Measurements from ENCODE around the gene UBXN2A.
"Not testable (repeated sequence)": the region's sequence is repeated elsewhere in the genome, so short reads cannot be mapped to it uniquely, and the experiment has no call there.

The UBXN2A gene

DNA sequence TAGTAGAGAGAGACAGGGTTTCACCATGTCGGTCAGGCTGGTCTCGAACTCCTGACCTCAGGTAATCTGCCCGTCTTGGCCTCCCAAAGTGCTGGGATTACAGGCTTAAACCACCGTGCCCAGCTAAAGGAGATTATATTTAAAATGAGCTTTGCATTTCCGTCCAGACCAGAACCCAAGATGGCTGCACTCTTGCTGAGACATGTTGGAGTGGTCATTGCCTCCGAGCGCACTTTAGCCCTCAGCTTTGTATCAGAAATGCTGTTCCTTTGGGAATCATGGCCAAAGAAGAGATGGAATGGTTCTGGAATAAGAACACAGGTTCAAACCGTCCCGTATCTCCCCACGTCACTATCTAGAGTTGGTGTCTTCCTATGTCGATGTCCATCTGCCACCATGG is 3.4 kb downstream of the UBXN2A start:
- DNase-seq = no peak

DNA sequence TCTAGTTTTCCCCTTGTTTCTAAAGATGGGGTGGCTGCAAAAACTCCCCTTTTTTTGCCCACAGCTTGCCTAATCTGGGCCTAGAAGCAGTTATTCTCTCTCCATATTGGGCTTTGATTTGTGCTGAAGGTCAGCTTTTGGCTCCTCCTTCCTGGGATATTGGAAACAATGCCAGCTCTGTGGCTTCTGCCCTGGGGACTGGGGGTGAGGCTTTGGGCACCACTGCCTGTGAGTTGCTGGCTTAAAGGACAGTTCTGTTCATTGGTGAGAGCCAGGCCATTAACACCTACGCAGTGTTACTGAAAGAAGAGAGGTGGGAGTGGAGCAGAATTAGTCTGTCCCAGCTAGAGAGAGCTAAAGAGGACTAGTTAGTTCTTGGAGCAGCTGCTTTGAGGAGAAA is 4.3 kb downstream of the UBXN2A start:
- DNase-seq = no peak

DNA sequence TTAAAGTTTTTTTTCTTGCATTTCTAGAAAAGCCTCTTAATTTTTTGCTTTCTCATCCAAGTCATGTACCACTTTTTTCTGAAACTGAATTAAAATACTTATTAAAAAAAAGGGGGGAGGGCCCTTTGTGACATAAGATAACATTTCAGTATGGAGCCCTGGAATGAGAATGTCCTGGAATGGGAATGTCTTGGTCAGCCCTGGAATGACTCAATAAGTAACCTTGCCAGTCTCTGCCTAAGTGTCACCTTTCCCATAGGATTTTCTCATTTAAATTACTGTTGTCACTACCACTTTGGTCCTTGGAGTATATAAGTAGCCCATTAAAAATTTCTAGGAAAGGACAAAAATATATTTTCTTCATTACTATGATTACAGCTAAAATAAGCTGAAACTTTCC is 4.7 kb downstream of the UBXN2A start:
- no peak for DNase-seq

DNA sequence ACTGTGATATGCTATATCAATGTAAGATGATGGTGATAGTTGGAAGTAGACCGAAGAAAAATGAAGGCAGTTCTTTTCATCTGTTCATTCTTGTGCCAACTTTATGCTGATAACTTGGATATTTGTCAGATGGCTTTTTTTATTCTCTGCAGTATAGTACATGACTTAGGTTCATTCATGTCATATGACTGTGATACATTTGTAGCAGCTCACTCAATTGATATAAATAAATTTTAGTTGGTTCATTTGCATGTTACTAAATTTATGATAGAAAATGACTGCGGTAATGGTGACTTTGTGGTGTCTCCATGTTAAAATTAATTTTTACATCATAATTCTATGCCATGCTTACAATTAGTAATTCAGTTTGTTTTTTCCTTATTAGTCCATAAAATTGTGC is 7.1 kb downstream of the UBXN2A start:
- DNase-seq = no peak

DNA sequence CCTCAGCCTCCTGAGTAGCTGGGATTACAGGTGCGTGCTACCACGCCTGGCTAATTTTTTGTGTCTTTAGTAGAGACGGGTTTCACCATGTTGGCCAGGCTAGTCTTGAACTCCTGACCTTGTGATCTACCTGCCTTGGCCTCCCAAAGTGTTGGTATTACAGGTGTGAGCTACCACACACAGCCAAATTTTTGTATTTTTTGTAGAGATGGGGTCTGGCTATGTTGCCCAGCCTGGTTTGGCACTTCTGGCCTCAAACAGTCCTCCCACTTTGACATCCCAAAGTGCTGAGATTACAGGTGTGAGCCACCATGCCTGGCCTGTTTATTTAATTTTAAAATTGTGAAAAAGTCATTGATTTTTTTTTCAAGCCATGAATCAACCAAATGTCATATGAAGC is 12.3 kb downstream of the UBXN2A start:
- not testable (repeated sequence) for DNase-seq

DNA sequence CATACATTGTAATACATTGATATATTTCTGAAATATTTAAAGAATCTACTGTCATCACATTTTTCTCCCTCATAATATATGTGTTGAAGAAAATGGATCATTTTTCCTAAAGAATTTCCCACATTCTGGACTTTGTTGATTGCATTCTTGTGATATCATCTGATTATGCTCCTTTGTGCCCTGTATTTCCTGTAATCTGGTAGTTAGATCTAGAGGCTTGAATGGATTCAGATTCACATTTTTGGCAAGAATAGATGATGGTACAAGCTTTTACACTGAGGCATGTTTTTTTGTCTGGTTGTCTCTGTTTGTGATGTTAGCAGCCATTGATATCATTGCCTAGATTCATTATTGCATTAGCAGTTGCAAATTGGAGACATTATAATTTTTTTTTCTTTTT is 13.4 kb downstream of the UBXN2A start:
- no peak for DNase-seq

DNA sequence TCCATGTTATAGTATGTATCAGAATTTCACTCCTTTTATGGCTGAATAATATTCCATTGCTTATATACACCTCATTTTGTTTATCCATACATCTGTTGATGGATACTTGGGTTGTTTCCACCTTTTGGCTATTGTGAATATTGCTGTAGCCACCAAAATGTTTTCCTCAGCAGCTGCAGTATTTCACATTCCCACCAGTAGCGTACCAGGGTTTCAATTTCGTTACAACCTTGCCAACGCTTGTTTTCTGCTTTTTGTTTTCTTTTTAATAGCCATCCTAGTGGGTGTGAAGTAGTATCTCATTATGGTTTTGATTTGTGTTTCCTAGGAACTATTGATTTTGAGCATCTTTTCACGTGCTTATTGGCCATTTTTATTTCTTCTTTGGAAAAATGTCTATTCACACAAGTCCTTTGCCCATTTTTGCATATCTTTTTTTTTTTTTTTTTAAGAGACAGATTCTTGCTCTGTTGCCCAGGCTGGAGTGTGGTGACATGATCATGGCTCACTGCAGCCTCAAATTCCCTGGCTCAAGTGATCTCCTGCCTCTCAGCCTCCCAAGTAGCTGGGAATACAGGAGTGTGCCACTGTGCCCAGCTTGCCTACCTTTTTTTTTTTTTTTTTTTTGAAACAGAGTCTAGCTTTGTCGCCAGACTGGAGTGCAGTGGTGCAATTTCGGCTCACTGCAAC is 14.2 kb downstream of the UBXN2A start:
- peak; percentile 48 for DNase-seq

DNA sequence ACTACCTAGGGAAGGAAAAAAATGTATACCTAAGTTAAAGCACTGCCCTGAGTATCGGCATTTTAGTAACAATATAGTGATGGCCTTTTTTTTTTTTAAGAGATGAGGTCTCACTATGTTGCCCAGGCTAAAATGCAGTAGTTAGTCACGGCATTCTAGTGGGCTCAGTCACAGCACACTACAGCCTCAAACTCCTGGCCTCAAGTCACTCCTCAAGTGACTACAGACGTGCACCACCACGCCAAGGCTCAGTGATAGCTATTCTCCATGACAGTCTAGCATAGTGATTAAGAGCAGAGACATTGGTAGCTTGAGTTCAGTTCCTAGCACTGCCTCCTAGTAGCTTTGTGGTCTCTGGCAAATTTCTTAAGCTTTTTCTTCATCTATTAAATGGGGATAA is 27.6 kb downstream of the UBXN2A start:
- DNase-seq = no peak

DNA sequence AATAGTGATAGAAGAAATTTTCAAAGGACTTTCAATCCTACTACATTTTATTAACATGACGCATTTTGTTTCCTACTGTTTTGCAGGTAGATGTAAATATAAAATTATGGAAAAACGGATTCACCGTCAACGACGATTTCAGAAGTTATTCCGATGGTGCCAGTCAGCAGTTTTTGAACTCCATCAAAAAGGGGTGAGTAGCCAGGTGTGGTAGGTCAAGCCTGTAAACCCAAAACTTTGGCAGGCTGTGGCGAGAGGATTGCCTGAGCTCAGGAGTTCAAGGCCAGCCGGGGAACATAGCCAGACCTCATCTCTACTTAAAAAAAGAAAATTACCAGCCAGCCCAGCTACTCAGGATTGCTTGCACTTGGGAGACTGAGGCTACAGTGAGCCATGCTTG is 36.6 kb downstream of the UBXN2A start:
- no peak for DNase-seq

DNA sequence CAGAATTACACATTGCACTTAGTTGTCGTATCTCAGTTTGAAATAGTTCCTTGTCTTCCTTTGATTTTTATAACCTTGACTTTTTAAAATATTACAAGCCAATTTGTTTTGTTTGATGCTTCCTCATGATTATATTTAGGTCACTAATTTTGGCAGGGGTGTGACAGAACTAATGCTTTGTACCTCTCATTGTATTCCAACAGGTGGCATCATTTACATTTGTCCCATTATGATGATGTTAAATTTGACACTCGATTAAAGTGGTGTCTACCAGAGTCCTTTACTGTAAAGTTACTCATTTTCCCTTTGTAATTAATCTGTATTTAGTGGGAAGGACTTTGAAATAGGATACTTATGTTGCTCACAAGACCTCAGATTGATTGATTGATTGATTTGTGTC is 48.1 kb downstream of the UBXN2A start:
- peak; percentile 25 for DNase-seq

DNA sequence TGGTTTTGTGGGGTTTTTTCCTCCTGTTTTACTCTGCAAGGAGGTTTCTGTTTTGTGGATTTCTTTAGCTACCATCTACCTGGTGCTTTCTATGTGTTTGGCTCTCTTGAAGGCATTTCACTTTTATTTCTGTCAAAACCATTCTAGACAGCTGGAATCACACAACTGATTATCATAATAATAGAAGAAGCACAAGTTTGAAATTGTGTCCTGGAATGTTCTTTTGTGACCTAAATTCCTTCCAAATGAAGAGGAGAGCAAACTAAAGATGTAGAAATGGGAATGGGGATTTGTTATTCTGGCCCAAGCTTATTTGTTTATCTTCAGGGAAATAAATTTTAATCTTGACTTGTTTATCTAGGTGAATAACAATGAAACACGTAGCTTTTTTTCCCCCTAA is 52.7 kb downstream of the UBXN2A start:
- no peak for DNase-seq

DNA sequence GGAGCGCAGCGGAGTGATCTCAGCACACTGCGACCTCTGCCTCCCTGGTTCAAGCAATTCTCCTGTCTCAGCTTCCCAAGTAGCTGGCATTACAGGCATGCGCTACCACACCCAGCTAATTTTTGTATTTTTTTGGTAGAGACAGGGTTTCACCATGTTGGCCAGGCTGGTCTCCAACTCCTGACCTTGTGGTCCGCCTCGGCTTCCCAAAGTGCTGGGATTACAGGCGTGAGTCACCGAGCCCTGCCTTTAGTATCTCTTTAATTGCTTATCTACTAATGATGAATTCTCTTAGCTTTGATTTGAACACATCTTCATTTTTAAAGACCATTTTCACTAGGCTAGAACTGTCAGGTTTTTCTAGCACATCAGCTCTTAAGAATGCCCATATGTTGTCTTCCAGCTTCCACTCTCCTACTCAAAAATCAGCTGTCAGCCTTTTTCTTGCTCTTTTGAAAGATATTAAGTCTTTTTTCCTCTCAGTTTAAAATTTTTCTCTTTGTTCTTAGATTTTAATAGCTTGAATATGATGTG is 53.5 kb downstream of the UBXN2A start:
- DNase-seq = no peak

DNA sequence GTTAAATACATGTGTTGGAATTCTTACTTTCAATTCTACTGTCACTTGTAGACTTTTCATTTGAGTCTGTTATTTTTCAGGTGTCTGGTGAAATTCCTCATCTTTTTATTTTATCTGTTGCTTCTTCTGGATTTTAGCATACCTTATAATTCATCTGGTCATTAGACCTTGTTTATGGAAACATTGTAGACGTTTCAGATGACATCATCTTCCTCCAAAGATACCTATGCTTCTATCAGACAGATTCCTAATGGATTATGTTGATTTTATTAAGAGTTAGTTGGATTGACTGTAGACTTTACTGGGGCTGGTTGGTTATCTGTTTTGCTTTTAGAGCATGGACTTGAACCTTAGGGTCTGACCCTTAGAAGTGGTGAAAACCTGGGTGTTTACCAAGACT is 54.3 kb downstream of the UBXN2A start:
- DNase-seq = no peak

DNA sequence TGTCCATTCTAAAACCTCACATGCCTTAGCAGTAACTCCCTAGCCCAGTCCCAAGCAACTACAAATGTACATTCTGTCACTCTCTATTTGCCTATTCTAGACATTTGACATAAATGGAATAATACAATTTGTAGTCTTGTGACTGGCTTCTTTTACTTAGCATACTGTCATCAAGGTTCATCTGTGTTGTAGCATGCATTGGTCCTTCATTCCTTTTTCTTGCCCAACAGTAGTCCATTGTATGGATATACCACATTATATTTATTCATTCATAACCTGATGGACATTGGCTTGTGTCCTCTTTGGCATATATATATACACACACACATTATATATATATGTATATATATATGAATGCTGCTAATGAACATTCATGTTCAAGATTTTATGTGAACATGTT is 67.4 kb downstream of the UBXN2A start:
- DNase-seq = no peak

DNA sequence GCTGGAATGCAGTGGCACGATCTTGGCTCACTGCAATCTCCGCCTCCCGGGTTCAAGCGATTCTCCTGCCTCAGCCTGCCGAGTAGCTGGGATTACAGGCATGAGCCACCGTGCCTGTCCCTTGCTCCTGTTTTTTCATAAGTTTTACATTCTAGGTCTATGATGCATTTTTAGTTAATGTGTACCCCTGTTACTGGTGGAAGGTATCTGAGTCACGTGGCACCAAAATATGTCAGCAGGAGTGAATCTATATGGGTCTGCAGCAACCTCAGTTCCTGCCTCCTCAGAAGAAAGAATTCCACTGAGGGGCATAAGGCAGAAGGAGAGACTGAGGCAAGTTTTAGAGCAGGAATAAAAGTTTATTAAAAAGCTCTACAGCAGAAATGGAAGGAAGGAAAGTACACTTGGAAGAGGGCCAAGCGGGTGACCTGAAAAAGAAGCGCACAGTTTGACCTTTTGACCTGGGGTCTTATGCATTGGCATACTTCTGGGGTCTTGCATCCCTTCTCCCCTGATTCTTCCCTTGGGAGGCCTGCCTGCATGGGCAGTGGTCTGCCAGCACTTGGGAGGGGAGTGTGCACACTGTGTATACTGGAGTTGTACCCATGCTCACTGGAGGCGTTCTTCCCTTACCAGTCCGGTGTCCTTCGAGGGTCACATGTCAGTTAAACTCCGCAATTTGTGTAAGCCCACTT is 68.6 kb downstream of the UBXN2A start:
- DNase-seq = no peak

DNA sequence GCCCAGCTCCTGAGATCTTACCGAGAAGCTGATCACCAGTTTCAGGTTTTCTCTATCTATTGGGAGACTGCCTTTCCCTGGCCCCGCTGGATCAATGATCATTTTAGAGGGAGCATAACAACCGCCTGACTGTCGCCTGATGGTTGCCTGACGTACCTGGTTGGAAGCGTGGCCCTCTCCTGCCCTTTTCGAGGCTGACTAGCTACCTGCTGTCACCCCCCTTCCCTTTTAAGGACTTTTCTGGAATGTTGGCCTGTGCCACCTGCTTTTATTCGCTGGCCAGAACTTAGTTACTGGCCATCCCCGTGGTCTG is 69.1 kb downstream of the UBXN2A start:
- DNase-seq = no peak

DNA sequence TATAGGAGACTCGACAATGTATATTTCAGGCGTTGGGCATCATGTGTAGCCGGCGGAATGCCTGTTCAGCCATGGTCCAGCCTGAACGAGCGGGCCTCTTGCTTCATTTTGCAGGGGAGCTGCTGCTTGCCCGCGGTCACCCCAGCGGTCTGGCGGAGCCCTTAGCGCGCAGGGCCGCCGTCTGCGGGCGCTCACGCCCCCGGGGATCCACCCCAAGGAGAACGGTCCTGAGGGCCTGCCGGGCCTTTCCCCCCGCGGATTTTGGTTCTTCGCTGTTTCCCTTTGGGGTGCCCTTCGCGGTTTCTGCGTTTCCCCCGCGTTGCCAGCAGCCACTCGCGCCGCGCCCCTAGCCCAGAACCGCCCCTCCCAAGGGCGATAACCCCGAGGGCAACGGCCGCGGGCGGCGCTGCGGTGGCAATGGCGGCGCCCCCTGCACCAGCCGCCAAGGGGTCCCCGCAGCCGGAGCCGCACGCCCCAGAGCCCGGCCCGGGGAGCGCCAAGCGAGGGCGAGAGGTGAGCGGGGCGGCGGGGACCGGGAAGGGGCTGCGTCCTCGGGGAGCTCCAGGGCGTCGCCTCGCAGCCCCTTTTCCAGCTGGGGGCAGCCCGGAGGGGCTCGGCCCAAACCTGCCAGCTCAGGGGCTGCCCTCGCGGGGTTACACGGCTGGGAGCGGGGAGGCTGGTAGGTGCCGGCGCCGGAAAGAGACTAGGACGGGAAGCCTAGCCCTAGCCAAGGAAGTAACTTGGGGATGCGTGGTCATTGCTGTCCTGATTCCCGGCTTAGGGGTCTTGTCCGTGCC is 69.6 kb downstream of the UBXN2A start, which contains the start of gene MFSD2B:
TSS of gene MFSD2B (plus strand) at position 406 of the 797 bp plus-strand sequence. CDS start at position 418, 12 bp downstream.
- no peak for DNase-seq

DNA sequence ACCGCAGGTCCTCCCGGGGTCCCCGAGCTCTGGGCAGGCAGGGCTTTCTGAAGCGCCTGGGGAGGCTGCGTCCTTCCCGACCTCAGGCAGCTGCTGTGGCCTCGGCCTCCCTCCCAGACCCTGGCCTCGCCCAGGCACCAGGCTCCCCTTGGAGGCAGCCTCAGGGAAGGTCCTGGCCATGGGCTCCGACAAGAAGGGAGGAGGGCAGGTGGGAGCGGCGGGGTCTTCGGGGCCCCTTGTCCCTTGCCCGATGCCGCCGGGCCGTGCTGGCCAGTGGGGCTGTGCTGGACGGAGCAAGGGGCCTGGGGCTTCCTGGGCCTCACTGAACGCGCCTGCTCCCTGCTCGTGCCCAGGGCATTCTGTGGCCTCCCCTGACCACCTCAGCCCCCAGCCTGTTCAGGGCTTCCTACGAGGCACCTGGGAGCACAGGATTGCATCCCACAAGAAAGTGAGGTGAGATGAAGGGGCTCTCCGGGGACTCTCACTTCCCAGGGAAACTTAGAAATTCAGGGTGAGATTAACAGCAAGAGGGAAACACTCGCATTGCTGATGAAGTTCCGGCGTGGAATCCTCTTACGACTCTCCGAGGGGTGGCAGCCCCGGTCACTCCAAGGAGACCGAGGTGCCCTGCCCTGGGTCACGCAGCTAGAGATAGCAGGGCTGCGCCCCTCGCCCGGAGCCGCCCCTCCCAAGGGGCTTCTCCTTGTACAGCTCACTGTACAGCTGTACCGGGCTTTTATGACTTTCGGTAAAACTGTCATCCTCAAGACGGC is 70.4 kb downstream of the UBXN2A start:
- no peak for DNase-seq

DNA sequence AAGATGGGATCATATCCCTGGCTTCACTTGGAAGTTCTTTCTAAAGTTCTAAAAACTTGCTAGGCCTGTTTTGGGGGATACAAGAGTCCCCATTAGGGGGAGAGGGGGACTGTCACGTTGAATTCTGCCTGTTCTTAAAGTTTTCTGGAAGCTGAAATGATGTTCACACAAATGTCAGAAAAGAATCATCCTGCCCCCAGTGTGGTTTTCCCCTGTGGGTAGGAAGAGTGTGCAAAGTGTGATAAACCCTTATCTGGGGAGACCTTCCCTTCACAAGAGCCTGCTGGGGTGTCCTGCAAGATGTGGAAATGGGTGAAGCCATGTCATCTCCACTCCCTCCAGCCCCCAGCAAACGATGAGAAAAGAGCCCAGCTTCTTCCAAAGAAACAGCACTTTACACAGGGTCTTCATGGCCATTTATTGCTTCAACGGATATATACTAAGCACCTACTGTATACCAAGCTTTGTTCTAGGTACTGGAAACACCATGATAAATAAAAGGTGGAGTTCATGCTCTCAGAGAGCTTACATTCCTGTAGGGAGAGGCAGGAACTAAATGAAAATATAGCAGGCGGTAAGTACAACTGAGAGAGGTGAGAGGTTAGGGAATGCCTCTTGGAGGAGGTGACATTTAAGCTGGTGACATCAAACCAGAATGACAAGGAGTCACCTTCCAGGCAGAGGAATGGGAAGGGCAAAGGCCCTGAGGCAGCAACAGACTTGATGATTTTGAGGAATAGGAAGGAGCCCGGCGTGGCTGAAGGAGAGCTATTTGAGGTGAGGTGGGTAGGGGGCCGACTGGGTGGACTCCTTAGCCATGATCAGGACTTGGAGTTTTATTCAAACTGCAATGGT is 71.2 kb downstream of the UBXN2A start:
- no peak for DNase-seq

DNA sequence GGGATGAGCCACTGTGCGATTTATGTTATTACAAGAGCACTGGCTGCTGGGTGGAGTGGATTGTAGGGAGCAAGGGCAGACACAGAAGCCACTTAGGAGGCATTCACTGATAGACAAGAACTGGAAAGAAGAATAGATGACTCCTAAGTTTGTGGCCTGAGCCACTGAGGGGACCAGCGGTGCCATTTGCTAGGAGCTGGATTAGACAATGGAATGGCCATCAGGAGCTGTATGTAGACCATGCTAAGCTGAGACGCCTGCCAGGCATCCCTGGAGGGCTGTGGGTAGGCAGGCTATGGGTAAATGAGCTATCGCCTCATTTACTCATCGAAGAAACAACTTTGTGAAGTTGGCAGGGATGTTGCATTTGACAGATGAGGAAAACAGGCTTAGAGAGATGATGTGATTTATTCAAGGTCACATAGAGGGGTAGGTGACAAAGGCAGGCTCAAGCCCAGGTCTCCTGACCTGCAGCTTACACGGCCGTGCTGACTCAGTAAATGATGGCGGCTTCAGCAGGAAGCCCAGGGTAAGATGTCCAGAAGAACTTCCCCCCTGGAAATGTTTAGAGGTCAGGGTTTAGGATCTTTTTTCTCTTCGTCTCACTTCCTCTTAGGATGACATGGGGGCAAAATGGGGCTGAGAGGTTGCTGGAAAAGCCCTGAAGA is 72.4 kb downstream of the UBXN2A start:
- no peak for DNase-seq

DNA sequence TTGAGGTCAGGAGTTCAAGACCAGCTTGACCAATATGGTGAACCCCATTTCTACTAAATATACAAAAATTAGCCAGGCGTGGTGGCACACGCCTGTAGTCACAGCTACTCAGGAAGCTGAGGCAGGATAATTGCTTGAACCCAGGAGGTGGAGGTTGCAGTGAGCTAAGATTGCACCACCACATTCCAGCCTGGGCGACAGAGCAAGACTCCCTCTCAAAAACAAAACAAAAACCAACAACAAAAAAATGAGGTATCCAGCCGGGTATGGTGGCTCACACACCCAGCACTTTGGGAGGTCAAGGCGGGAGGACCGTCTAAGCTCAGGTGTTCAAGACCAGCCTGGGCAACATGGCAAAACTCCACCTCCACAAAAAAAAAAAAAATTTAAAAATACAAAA is 74.6 kb downstream of the UBXN2A start:
- not testable (repeated sequence) for DNase-seq

All from RPMI8226 (cell line).